Measurements from ENCODE around the gene CRYBG1. TPM values are rescaled to one million over a fixed set of nuclear protein-coding genes. Genes with fewer than 3 reads are reported as not detected.

Gene CRYBG1
- polyA plus RNA-seq, 1 donor from 2014 or later: 0.73 TPM

DNA sequence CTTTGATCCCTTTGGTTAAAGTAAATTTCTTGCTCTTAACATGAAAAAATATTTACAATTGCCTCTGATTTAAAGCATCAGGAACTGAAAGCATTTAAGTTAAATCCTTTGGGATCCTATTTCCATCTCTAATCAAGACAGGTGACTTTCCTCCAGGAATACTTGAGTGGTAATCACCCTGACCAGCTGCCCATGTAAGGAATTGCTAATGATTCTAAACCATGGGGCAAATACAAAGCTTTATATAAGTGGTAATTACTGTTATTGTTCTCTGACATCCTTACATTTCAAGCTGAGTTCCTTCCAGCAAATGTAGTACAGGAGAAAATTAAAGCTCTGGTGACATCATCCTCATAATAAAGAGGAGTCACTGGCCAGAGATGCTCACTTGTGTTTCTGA lies 100.6 kb downstream of the CRYBG1 start:
- Histone ChIP-seq H3K4me2 (ENCODE audit: low read length) (no peak overlapping the region), H2AFZ (ENCODE audit: low read depth, low read length) (no peak overlapping the region), H3K4me3 (ENCODE audit: low read length) (no peak overlapping the region), H3K9ac (ENCODE audit: low read length) (no peak overlapping the region), H3K9me3 (ENCODE audit: low read length) (no peaks in the 10 kb centered on the region), H3K27me3 (ENCODE audit: insufficient read depth, low read depth, low read length) (no peaks in the 10 kb centered on the region), H3K27ac (ENCODE audit: low read length) (no peak overlapping the region), H3K36me3 (ENCODE audit: insufficient read depth, low read length) (no peaks in the 10 kb centered on the region), H3F3A (ENCODE audit: insufficient read depth, low read length, poor library complexity, severe bottlenecking) (no peaks in the 10 kb centered on the region), H3K79me2 (replicated peaks; ENCODE audit: insufficient read depth, low read length) (no peaks in the 10 kb centered on the region), H4K20me1 (ENCODE audit: insufficient read depth) (no peaks in the 10 kb centered on the region), H3K9me2 (ENCODE audit: insufficient read depth, low read length) (no peaks in the 10 kb centered on the region)
- TF ChIP-seq SMC3 (conservative IDR thresholded peaks at IDR 0.05; ENCODE audit: poor library complexity) (no peak), EP300 (conservative IDR thresholded peaks at IDR 0.05; ENCODE audit: poor library complexity, severe bottlenecking) (no peak), POLR2AphosphoS5 (IDR thresholded peaks at IDR 0.05) (no peak)
- TF ChIP-seq, protein P1, sequence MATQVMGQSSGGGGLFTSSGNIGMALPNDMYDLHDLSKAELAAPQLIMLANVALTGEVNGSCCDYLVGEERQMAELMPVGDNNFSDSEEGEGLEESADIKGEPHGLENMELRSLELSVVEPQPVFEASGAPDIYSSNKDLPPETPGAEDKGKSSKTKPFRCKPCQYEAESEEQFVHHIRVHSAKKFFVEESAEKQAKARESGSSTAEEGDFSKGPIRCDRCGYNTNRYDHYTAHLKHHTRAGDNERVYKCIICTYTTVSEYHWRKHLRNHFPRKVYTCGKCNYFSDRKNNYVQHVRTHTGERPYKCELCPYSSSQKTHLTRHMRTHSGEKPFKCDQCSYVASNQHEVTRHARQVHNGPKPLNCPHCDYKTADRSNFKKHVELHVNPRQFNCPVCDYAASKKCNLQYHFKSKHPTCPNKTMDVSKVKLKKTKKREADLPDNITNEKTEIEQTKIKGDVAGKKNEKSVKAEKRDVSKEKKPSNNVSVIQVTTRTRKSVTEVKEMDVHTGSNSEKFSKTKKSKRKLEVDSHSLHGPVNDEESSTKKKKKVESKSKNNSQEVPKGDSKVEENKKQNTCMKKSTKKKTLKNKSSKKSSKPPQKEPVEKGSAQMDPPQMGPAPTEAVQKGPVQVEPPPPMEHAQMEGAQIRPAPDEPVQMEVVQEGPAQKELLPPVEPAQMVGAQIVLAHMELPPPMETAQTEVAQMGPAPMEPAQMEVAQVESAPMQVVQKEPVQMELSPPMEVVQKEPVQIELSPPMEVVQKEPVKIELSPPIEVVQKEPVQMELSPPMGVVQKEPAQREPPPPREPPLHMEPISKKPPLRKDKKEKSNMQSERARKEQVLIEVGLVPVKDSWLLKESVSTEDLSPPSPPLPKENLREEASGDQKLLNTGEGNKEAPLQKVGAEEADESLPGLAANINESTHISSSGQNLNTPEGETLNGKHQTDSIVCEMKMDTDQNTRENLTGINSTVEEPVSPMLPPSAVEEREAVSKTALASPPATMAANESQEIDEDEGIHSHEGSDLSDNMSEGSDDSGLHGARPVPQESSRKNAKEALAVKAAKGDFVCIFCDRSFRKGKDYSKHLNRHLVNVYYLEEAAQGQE (IDR thresholded peaks at IDR 0.05; ENCODE audit: borderline replicate concordance): no peak

GRCh38 chr6:106462923-106463557 lies 102.5 kb downstream of the CRYBG1 start:
- H3K9me3 ChIP-seq (ENCODE audit: low read length): no peaks in the 10 kb centered on the region
- H3K27ac ChIP-seq (ENCODE audit: low read length): no peak overlapping the region
- no peak overlapping the region for H3K9ac ChIP-seq (ENCODE audit: low read length)
- no peaks in the 10 kb centered on the region for H3K9me2 ChIP-seq (ENCODE audit: insufficient read depth, low read length)
- no peaks in the 10 kb centered on the region for H4K20me1 ChIP-seq (ENCODE audit: insufficient read depth)
- no peak for TF ChIP-seq TAF1 (IDR thresholded peaks at IDR 0.05; ENCODE audit: low read depth)
- no peak for TF ChIP-seq SMC3 (conservative IDR thresholded peaks at IDR 0.05; ENCODE audit: poor library complexity)
- TF ChIP-seq EP300 (conservative IDR thresholded peaks at IDR 0.05; ENCODE audit: poor library complexity, severe bottlenecking): no peak
- TF ChIP-seq POLR2AphosphoS5 (IDR thresholded peaks at IDR 0.05): no peak
- TF ChIP-seq MXI1 (conservative IDR thresholded peaks at IDR 0.05; ENCODE audit: poor library complexity, severe bottlenecking): no peak
- no peak for TF ChIP-seq RAD21 (conservative IDR thresholded peaks at IDR 0.05)
- TF ChIP-seq CTCF (IDR thresholded peaks at IDR 0.05; ENCODE audit: poor library complexity, severe bottlenecking): no peak
- TF ChIP-seq, protein P1 (IDR thresholded peaks at IDR 0.05; ENCODE audit: borderline replicate concordance): no peak
- no peak for TF ChIP-seq EZH2 (IDR thresholded peaks at IDR 0.05; ENCODE audit: borderline replicate concordance, insufficient read depth, low read length, poor library complexity, severe bottlenecking)
- no peak overlapping the region for H3K4me3 ChIP-seq (ENCODE audit: low read length)
- H3K79me2 ChIP-seq (replicated peaks; ENCODE audit: insufficient read depth, low read length): no peaks in the 10 kb centered on the region
- H3K27me3 ChIP-seq (ENCODE audit: insufficient read depth, low read depth, low read length): no peaks in the 10 kb centered on the region
- H3K36me3 ChIP-seq (ENCODE audit: insufficient read depth, low read length): no peaks in the 10 kb centered on the region
- no peak overlapping the region for H3K4me2 ChIP-seq (ENCODE audit: low read length)
- no peak overlapping the region for H2AFZ ChIP-seq (ENCODE audit: low read depth, low read length)
- H3F3A ChIP-seq (ENCODE audit: insufficient read depth, low read length, poor library complexity, severe bottlenecking): no peaks in the 10 kb centered on the region
